MCF 10A (cell line): ENCODE data around the gene BRMS1. TPM values are rescaled to one million over a fixed set of nuclear protein-coding genes. Genes with fewer than 3 reads are reported as not detected.
"Not testable (repeated sequence)": the region's sequence is repeated elsewhere in the genome, so short reads cannot be mapped to it uniquely, and the experiment has no call there.

Source experiments
- BruUV-seq: library from RNA; stranded (reverse); fragments of 400-500 nt; replicated peaks from 2 replicates; lab custom pipeline; 2021; lab: Mats Ljungman, UMichigan
- CTCF ChIA-PET: fragments of 300-600 bp; sonication (Branson Sonifier 250); formaldehyde crosslinking; extraction: SDS; loops from one replicate; lab custom pipeline; 2021; ENCODE audit warnings: antibody characterized with exemption, inconsistent platforms; lab: Yijun Ruan, JAX
- POLR2A ChIA-PET: fragments of 300-600, 350-650 bp; sonication (Branson Sonifier 250); formaldehyde crosslinking; extraction: SDS; loops from one replicate; lab custom pipeline; 2020; ENCODE audit warnings: antibody characterized with exemption, inconsistent platforms; lab: Yijun Ruan, JAX
- DNase-seq: peaks from one replicate; pipeline ENCODE4 v3.0.0-alpha.2; 2018; ENCODE audit not compliant: unreplicated experiment
- H3K27ac Mint-ChIP-seq: one replicate; pipeline ENCODE4 v1.8.0; 2022; ENCODE audit warnings: mild to moderate bottlenecking, low read depth, mixed read lengths; ENCODE audit not compliant: unreplicated experiment
- H3K27me3 Mint-ChIP-seq: one replicate; pipeline ENCODE4 v1.8.0; 2022; ENCODE audit warnings: mixed read lengths; ENCODE audit not compliant: insufficient read depth, unreplicated experiment
- H3K36me3 Mint-ChIP-seq: one replicate; pipeline ENCODE4 v1.8.0; 2022; ENCODE audit warnings: mild to moderate bottlenecking, moderate library complexity, mixed read lengths; ENCODE audit not compliant: insufficient read depth, unreplicated experiment
- H3K4me1 Mint-ChIP-seq: one replicate; pipeline ENCODE4 v1.8.0; 2022; ENCODE audit warnings: mixed read lengths; ENCODE audit not compliant: insufficient read depth, unreplicated experiment
- H3K4me3 Mint-ChIP-seq: one replicate; pipeline ENCODE4 v1.8.0; 2022; ENCODE audit warnings: mild to moderate bottlenecking, moderate library complexity, mixed read lengths; ENCODE audit not compliant: unreplicated experiment
- H3K9me3 Mint-ChIP-seq: one replicate; pipeline ENCODE4 v1.8.0; 2022; ENCODE audit warnings: mixed read lengths; ENCODE audit not compliant: unreplicated experiment
- intact Hi-C: fragments of 100-400 bp; cut with micrococcal nuclease; formaldehyde crosslinking; loops from 2 replicates; pipeline ENCODE4 v1.14.1; 2022
- total RNA-seq: library from RNA; stranded (reverse); gene quantifications from 2 replicates; pipeline ENCODE4 v1.2.3, GENCODE V29; 2022
- TF ChIP-seq, protein P1 (sequence below): fragments of 200-600 bp; IDR thresholded peaks from one replicate; pipeline ENCODE4 v1.8.0; 2022; ENCODE audit warnings: antibody characterized with exemption, mild to moderate bottlenecking; ENCODE audit not compliant: unreplicated experiment

The BRMS1 gene
- total RNA-seq, 1 experiment from 2014 or later = 55.4 TPM

DNA sequence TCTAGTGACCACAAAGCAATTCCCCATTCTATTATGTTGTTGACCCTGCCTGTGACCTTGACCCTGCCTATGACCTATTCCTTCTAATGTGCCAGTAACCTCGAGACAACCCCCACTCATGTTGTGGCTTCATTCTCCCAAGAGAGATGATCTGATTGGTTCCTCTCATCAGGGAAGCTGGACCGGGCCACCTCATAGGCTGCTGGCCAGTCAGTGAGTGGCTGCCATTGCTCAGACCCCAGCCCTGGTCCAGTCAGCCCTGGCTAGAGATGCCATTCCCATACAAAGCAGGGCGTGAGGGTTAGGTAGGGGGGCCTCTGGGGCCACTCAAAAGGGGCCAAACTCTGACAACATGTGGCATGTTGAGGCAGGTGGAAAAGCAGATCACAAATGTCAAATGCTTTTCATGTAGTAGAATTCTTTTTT, 14.8 kb upstream of the BRMS1 start:
- H3K36me3 Mint-ChIP-seq = peaks cover 14% of the 10 kb centered on the region
- no TSS peak for BruUV-seq
- intact Hi-C loops = no loop called here
- TF ChIP-seq, protein P1, sequence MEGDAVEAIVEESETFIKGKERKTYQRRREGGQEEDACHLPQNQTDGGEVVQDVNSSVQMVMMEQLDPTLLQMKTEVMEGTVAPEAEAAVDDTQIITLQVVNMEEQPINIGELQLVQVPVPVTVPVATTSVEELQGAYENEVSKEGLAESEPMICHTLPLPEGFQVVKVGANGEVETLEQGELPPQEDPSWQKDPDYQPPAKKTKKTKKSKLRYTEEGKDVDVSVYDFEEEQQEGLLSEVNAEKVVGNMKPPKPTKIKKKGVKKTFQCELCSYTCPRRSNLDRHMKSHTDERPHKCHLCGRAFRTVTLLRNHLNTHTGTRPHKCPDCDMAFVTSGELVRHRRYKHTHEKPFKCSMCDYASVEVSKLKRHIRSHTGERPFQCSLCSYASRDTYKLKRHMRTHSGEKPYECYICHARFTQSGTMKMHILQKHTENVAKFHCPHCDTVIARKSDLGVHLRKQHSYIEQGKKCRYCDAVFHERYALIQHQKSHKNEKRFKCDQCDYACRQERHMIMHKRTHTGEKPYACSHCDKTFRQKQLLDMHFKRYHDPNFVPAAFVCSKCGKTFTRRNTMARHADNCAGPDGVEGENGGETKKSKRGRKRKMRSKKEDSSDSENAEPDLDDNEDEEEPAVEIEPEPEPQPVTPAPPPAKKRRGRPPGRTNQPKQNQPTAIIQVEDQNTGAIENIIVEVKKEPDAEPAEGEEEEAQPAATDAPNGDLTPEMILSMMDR = no peak
- CTCF ChIA-PET = interaction anchor here (0.6 to 0.7 kb wide), 2 partner anchors 22 to 94 kb away, joined by 3 read pairs; no protein-coding TSS in a partner anchor
- H3K4me3 Mint-ChIP-seq = no peak overlapping the region
- POLR2A ChIA-PET = no interaction called here
- no peaks in the 10 kb centered on the region for H3K9me3 Mint-ChIP-seq
- no peaks in the 10 kb centered on the region for H3K27me3 Mint-ChIP-seq
- H3K4me1 Mint-ChIP-seq = no peaks in the 10 kb centered on the region
- no peak for DNase-seq
- no peak overlapping the region for H3K27ac Mint-ChIP-seq

DNA sequence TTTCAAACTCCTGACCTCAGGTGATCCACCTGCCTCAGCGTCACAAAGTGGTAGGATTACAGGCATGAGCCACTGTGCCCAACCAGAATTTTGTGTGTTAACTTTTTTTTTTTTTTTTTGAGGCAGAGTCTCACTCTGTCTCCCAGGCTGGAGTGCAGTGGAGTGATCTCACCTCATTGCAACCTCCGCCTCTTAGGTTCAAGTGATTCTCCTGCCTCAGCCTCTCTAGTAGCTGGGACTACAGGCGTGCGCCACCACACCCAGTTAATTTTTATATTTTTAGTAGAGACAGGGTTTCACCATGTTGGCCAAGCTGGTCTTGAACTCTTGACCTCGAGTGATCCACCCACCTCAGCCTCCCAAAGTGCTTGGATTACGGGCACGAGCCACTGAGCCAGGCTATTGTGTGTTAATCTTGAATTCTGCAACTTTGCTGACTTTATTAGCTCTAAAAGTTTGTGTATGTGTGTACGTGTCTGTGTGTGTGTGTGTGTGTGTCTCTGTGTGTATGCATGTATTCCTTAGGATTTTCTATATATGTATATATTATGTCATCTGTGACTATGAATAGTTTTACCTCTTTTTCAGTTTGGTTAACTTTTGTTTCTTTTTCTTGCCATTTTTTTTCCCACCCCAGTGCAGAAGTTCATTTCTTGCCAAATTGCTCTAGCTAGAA, 5.8 kb upstream of the BRMS1 start:
- H3K4me1 Mint-ChIP-seq, DNase-seq, H3K27me3 Mint-ChIP-seq, H3K4me3 Mint-ChIP-seq, H3K9me3 Mint-ChIP-seq, intact Hi-C loops, H3K27ac Mint-ChIP-seq, BruUV-seq: not testable (repeated sequence)
- ChIA-PET POLR2A (interaction anchor here (0.6 to 1.1 kb wide), 2 partner anchors 15 to 761 kb away, joined by 3 to 4 read pairs; no protein-coding TSS in a partner anchor), CTCF (interaction anchor here (0.6 to 1.6 kb wide), 6 partner anchors 13 to 912 kb away, joined by 3 to 5 read pairs (median 3); partner anchors contain the start of gene SLC29A2)
- peaks cover 49% of the 10 kb centered on the region for H3K36me3 Mint-ChIP-seq

DNA sequence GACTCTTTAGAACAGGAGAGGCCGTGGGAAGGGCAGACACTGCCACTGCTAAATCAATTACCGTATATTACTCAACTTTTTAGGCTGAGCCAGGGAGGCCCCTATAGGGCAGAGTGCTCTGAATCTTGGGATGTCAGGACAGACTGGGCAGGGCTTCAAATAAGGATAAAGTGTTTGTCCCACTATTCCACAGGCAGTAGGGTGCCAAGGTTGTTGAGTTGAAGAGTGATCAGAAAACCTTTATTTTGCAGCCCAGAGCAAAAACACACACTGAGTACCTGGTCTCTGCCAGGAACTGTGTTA, 4.1 kb upstream of the BRMS1 start:
- peaks cover 44% of the 10 kb centered on the region for H3K36me3 Mint-ChIP-seq
- no peaks in the 10 kb centered on the region for H3K27me3 Mint-ChIP-seq
- H3K4me3 Mint-ChIP-seq = no peak overlapping the region
- H3K27ac Mint-ChIP-seq = no peak overlapping the region
- no peaks in the 10 kb centered on the region for H3K9me3 Mint-ChIP-seq
- no peak for DNase-seq
- no TSS peak for BruUV-seq
- intact Hi-C loops = loop anchor here (2.0 kb wide), 1 partner anchor 40 kb away; no protein-coding TSS in a partner anchor
- POLR2A ChIA-PET = no interaction called here
- peaks cover 5% of the 10 kb centered on the region for H3K4me1 Mint-ChIP-seq
- CTCF ChIA-PET = no interaction called here
- TF ChIP-seq, protein P1 = no peak

DNA sequence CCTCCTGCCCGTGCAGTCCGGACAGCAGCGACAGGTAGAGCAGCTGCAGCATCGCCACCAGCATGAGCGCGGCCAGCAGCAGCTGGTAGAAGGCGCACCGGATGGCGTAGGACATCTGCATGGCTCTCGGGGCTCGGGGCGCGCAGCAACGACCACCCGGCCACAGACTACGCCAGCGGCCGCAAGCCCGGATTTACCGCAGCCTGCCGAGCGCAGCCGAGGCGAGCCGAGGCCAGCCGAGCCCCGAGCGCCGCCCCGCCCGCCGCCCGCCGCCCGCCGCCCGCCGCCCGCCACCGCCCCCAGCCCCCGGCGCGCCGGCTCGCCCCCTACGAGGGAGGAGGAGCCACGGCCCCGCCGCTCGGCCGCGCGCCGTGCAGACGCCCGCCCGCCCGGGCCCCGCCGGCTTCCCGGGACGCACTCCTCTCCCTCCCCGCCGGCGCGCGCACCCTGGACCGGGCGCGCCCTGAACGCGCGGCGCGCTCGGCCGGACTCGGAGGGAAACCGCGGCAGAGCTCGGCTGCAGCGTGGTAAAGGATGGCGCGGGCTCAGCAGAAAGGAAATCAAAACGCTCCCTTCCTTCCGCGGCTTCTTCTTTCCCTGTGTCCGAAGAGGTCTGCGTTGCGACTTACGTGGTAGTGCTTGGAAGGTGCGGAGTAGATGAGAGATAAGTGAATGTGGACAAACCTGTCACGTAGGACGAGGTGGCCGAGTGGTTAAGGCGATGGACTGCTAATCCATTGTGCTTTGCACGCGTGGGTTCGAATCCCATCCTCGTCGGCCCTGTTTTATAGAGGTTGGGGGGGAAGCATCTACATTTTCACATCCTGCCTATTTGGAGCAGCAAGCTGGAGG, 2.7 kb upstream of the BRMS1 start, which contains the start of gene B4GAT1:
Gene B4GAT1 (minus strand): TSS at position 205 of the 852 bp plus-strand sequence. CDS start 84 bp downstream, at position 121.
- peak within 1 kb of the TSS; percentile 12 for H3K27ac Mint-ChIP-seq
- H3K9me3 Mint-ChIP-seq = no peaks in the 10 kb centered on the region
- BruUV-seq = no TSS peak
- TF ChIP-seq, protein P1 = no peak
- ChIA-PET POLR2A (interaction anchor here (0.7 to 5.6 kb wide), 17 partner anchors 9 to 467 kb away, joined by 3 to 73 read pairs (median 5); partner anchors contain the start of genes RIN1, SLC29A2 and YIF1A), CTCF (interaction anchor here (0.8 kb wide), 1 partner anchor 41 kb away, joined by 3 read pairs; no protein-coding TSS in a partner anchor)
- H3K4me1 Mint-ChIP-seq = peaks cover 17% of the 10 kb centered on the region
- H3K4me3 Mint-ChIP-seq = peak within 1 kb of the TSS; percentile 93
- peaks cover 43% of the 10 kb centered on the region for H3K36me3 Mint-ChIP-seq
- intact Hi-C loops = loop anchor here (2.0 kb wide), 1 partner anchor 41 kb away; no protein-coding TSS in a partner anchor
- H3K27me3 Mint-ChIP-seq = no peaks in the 10 kb centered on the region
- DNase-seq = peak; percentile 85
